ENCODE data around the gene ZNF277. TPM values are rescaled to one million over a fixed set of nuclear protein-coding genes. Genes with fewer than 3 reads are reported as not detected.

ZNF277 gene
- total RNA-seq, 1 experiment from 2014 or later, result 13.1 TPM

GRCh38 chr7:112322070-112322469 lies 115.6 kb downstream of the ZNF277 start:
- no peak for DNase-seq
- Histone ChIP-seq H2BK20ac (ENCODE audit: low read depth, low read length, poor library complexity, severe bottlenecking) (no peak overlapping the region), H3K14ac (ENCODE audit: insufficient read depth, low read length) (no peak overlapping the region), H3K27me3 (ENCODE audit: insufficient read depth, low read length) (no peaks in the 10 kb centered on the region), H3K27ac (ENCODE audit: insufficient read length, low read depth, low read length) (no peak overlapping the region), H2AK5ac (ENCODE audit: insufficient read length, low read length) (no peak overlapping the region), H4K5ac (ENCODE audit: insufficient read length, low read depth, low read length) (no peak overlapping the region), H3K79me1 (ENCODE audit: insufficient read depth, low read depth, low read length, poor library complexity, severe bottlenecking) (no peaks in the 10 kb centered on the region), H2BK5ac (ENCODE audit: insufficient read length, low read length) (no peak overlapping the region), H3K79me2 (ENCODE audit: insufficient read depth, low read length) (no peaks in the 10 kb centered on the region), H4K8ac (replicated peaks; ENCODE audit: insufficient read length, low read depth, low read length) (no peak overlapping the region), H3K4me1 (ENCODE audit: insufficient read depth, low read length) (no peaks in the 10 kb centered on the region), H3K9me3 (ENCODE audit: control insufficient read depth, low read depth, low read length) (no peaks in the 10 kb centered on the region), H2BK12ac (ENCODE audit: insufficient read length, low read depth, low read length) (no peak overlapping the region), H3K9ac (ENCODE audit: extremely low read depth, insufficient read length, low read length) (no peak overlapping the region), H3K23ac (ENCODE audit: insufficient read length, low read depth, low read length) (no peak overlapping the region), H2BK15ac (ENCODE audit: low read depth, low read length) (no peak overlapping the region), H3K56ac (ENCODE audit: insufficient read length, low read depth, low read length) (no peak overlapping the region), H2AFZ (ENCODE audit: low read length) (no peak overlapping the region), H2BK120ac (ENCODE audit: low read depth, low read length, poor library complexity, severe bottlenecking) (no peak overlapping the region), H3T11ph (ENCODE audit: low read length) (no peak overlapping the region), H3K23me2 (ENCODE audit: insufficient read length, low read depth, low read length, poor library complexity, severe bottlenecking) (no peaks in the 10 kb centered on the region), H4K91ac (ENCODE audit: insufficient read length, low read depth, low read length) (no peak overlapping the region), H4K20me1 (ENCODE audit: control insufficient read depth, insufficient read depth, insufficient read length) (no peaks in the 10 kb centered on the region), H3K4ac (ENCODE audit: low read depth, low read length) (no peak overlapping the region), H3K4me2 (ENCODE audit: insufficient read depth, insufficient read length, low read length) (no peak overlapping the region), H3K18ac (ENCODE audit: insufficient read length, low read depth, low read length) (no peak overlapping the region)
- Mint-ChIP-seq H3K9me3 (peaks cover 18 to 20% of the 10 kb centered on the region in 2 experiments), H3K27ac (no peak overlapping the region), H3K36me3 (ENCODE audit: insufficient read depth in 1 of 3, low read depth in 3 of 3) (peaks cover 47 to 59% (median 57%) of the 10 kb centered on the region in 3 experiments), H3K4me3 (no peak overlapping the region), H3K4me1 (no peaks in the 10 kb centered on the region), H3K27me3 (ENCODE audit: low read depth) (no peaks in the 10 kb centered on the region)
- no peak for TF ChIP-seq CTCF (conservative IDR thresholded peaks at IDR 0.05)
- WGBS (ENCODE audit: extremely low coverage, insufficient read length, low lambda C conversion rate), result no CpG with 5 or more reads among the region's 1 CpG

Measured in H9 (cell line).